Kidney capillary endothelial cell (primary cell): Measurements from ENCODE around the gene CCDC124.
"Not testable (repeated sequence)": the region's sequence is repeated elsewhere in the genome, so short reads cannot be mapped to it uniquely, and the experiment has no call there.

Experiments used
- DNase-seq: peaks from one replicate; pipeline ENCODE4 v3.0.0-alpha.2; 2018; ENCODE audit warnings: low spot score

The CCDC124 gene, protein sequence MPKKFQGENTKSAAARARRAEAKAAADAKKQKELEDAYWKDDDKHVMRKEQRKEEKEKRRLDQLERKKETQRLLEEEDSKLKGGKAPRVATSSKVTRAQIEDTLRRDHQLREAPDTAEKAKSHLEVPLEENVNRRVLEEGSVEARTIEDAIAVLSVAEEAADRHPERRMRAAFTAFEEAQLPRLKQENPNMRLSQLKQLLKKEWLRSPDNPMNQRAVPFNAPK

DNA sequence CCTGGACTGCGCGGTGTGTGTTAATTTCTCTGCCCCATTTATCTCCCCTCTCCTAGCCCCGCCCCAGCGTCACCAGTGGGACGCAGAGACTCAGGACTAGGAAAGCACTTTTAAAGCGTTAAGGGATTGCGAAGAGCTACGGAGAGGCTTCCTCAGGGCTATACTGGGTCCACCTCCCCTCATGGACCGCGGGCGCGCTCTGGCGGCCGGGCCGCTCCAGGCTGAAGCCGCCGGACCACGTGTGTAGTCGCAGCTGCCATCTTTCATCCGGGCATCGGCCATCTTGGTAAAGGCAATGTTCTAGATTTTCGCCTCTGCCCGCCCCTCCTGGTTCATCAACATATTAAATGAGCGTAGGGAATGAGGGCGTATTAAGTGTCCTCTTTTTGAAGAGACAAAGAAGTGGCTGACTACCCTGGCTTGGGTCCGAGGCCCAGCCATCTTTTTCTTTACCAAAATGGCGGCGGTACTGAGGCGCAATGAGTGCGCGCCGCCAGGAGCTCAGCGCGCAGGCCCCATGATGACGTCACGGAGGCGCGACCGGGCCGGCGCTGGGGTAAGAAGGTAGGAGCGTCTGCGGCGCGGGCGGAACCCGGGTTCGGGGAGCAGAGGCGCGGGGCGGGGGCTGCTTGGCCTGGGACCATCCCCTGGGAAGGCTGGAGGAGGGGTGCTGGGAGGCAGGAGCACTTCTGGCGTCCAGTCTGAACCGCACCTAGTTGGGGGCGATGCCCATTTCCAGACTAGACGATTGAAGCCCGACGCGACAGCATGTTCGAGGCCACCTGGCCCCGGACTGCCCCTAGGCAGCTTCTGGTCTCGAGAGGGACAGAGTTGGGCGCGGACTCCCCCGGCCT is at the start of gene CCDC124:
Gene CCDC124, plus strand, starts transcription at position 531 of the 854 bp plus-strand sequence. CDS start 3,406 bp downstream, outside the sequence.
- DNase-seq: peak; percentile 89

- DNase-seq: no peak
Observed at GRCh38 chr19:17883627-17884410, 49.0 kb upstream of the CCDC124 start.

GRCh38 chr19:17886515-17886914 is 46.3 kb upstream of the CCDC124 start:
- DNase-seq: no peak

DNA sequence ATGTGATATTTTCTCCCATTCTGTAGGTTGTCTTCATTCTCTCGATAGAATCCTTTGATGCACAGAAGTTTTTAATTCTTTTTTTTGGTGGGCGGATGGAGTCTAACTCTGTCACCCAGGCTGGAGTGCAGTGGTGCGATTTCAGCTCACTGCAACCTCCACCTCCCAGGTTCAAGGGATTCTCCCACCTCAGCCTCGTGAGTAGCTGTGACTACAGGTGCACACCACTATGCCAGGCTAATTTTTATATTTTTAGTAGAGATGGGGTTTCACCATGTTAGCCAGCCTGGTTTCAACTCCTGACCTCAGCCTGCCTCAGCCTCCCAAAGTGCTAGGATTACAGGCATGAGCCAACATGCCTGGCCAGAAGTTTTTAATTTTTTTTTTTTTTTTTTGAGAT is 45.6 kb upstream of the CCDC124 start:
- not testable (repeated sequence) for DNase-seq

DNA sequence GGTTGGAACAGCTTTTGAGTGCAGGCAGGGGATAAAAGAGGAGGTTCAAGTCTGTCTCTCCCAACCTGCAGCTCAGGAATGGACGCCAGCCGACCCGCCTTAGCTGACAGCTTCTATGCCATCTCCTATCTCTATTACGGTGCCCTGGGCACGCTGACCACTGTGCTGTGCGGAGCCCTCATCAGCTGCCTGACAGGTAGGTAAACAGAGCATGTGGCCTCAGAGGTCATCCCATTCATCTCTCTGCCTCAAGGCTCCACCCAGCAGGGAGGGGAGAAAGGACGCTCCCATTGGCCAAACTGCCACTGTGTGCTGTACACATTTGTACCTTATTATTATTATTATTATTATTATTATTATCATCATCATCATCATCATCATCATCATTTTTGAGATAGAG is 44.6 kb upstream of the CCDC124 start:
- no peak for DNase-seq

DNA sequence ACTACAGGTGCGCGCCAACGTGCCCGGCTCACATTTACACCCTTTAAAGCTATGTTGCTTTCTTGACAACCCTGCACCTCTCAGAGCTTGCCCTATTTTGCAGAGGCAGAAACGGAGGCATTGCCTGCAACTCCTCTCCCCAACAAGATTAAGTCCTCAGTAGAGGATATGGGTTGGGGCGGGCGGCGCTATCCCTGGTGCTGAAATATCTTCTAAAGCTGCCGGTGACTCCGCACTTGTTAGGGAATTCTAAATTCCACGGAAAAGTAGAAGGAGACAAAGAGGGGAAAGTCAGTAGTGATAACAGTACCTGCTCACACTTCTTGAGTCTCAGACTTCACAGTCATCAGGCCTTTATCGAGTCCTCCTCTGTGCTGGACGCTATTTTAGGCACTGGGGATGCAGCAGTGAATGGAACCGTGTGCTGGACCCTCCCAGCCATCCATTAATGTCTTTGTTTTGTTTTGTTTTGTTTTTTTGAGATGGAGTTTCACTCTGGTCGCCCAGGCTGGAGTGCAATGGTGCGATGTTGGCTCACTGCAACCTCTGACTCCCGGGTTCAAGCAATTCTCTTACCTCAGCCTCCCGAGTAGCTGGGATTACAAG is 43.1 kb upstream of the CCDC124 start:
- no peak for DNase-seq

GRCh38 chr19:17893766-17894165 is 39.0 kb upstream of the CCDC124 start:
- DNase-seq: no peak

- DNase-seq: no peak
Observed at GRCh38 chr19:17902701-17903100, 30.1 kb upstream of the CCDC124 start.

DNA sequence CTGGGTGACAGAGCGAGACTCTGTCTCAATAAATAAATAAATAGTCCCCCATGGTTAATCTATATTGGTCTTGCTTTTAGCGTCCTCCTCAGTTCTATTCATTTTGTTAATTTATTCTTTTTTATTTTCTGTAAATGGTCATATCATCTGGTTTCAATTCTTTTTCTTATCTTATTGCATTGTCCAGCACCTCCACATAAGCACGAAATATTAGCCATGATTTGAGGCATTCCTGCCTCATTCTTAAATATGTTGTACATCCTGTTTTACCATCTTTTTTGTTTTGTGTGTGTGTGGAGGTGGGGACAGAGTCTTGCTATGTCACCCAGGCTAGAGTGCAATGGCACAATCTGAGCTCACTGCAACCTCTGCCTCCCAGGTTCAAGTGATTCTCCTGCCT is 24.6 kb upstream of the CCDC124 start:
- no peak for DNase-seq

- DNase-seq: no peak
Observed at GRCh38 chr19:17909003-17909732, 23.6 kb upstream of the CCDC124 start.

DNA sequence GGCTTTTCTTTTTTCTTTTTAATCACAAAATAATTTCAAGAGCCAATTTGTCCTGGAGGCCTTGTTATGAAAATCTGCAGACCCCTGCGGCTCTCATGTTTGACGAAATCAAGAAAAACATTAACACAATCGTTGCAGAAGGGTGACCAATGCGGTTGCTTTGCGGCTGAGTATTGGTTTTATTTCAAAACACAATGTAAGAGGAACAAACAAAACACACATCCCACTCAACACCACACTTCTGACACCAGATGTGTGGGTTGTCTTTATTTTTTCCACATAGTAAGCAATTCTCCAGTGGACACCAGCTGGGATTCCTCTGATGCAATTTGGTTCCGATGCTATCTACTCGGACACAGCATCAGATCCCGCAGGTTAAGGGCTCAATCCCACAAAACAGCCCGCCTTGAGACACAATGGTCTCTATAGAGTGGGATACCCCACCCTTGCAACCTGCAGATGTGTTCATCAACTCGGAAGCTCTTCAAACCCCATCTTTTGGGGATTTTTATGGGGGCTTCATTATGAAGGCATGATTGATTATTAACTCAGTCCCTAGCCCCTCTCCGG is 21.9 kb upstream of the CCDC124 start:
- DNase-seq: no peak

GRCh38 chr19:17915940-17916593 is 16.7 kb upstream of the CCDC124 start:
- no peak for DNase-seq

DNA sequence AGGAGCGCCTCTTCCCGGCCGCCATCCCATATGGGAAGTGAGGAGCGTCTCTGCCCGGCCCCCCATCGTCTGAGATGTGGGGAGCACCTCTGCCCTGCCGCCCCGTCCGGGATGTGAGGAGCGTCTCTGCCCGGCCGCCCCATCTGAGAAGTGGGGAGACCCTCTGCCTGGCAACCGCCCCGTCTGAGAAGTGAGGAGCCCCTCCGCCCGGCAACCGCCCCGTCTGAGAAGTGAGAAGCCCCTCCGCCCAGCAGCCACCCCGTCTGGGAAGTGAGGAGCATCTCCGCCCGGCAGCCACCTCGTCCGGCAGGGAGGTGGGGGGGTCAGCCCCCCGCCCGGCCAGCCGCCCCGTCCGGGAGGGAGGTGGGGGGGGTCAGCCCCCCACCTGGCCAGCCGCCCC is 14.7 kb upstream of the CCDC124 start:
- not testable (repeated sequence) for DNase-seq

GRCh38 chr19:17919122-17919521 is 13.7 kb upstream of the CCDC124 start:
- DNase-seq: not testable (repeated sequence)

GRCh38 chr19:17920527-17920926 is 12.3 kb upstream of the CCDC124 start:
- DNase-seq: no peak

DNA sequence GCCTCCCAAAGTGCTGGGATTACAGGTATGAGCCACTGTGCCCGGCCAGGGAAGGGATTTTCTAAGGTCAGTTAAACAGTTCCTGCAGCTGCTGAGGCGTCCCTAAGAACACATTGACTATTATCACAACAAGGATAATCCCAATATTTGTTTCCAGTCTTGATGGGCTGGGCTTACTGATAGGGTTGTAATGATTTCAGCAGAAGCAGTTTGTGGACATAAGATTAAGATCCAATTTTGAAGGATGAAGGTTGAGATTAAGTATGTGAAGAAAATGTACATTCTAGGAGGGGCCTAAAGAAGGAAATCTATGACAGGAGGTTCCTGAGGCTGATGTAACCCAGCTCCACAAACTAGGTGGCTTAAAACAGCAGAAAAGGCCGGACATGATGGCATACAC is 10.7 kb upstream of the CCDC124 start:
- no peak for DNase-seq

DNA sequence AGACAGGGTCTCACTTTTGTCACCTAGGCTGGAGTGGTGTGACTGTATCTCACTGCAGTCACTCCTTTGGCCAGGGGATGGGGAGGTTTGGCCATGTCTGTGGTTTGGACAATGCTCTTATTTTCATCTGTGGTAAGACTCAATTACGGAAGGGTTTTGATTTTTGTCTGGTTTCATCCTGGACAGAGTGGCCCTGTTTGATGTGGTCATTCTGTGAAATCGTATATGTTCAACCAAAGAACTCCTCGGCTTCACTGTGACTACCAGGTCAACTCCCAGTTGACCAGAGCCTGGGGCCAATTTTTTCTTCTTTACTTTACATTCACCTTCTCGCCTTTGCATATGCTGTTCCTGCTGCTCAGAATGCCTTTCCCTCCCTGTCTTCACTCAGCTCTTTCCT is 6.8 kb upstream of the CCDC124 start:
- no peak for DNase-seq

DNA sequence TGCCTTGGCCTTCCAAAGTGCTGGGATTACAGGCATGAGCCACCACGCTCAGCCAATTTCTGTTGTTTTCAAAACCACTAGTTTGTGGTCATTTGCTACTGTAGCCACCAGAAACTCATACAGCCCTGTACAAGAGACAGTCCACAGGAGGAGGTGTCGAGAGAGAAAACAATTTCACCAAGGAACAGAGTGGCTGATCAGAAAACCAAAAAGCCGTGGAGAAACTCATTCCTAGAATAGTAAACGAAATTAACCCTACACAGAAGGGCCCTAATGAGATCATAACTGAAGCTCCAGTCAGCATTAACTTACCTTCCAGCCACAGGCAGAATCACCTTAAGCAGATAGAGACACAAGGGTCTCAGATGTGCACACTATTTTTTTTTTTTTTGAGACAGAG is 3.8 kb upstream of the CCDC124 start:
- no peak for DNase-seq

- no peak for DNase-seq
Observed at GRCh38 chr19:17931532-17932191, 1.2 kb upstream of the CCDC124 start.
